Upper lobe of left lung (tissue), 4 donors: Measurements from ENCODE around the gene GSG1.

ENCODE experiments used
- CTCF ChIP-seq, 6 experiments: fragments of 450-650 bp in 4 of 6; fragments of 200-600 bp in 2 of 6; sonication (generic) in 2 of 6; IDR thresholded peaks; one replicate each; pipeline ENCODE4 v1.5.1; 2016 to 2019; ENCODE audit warnings: antibody characterized with exemption in 6 of 6
- EP300 ChIP-seq, 4 donors: sonication (generic); formaldehyde crosslinking; IDR thresholded peaks; one replicate each; pipeline ENCODE4 v1.5.1; 2017; ENCODE audit warnings: antibody characterized with exemption in 4 of 4, control low read depth in 2 of 4
- POLR2A ChIP-seq, 4 donors: fragments of 450-650 bp; IDR thresholded peaks; one replicate each; pipeline ENCODE4 v1.5.1; 2016 to 2017; ENCODE audit warnings: antibody characterized with exemption in 4 of 4, mild to moderate bottlenecking in 2 of 4
- POLR2AphosphoS5 ChIP-seq, 2 donors: sonication (generic); formaldehyde crosslinking; IDR thresholded peaks; one replicate each; pipeline ENCODE4 v1.5.1; 2017; ENCODE audit warnings: antibody characterized with exemption in 2 of 2

GRCh38 chr12:13044906-13045299 is 58.6 kb downstream of the GSG1 start:
- no peak for TF ChIP-seq CTCF (IDR thresholded peaks at IDR 0.05)
- TF ChIP-seq POLR2A (IDR thresholded peaks at IDR 0.05): no peak
- no peak for TF ChIP-seq POLR2AphosphoS5 (IDR thresholded peaks at IDR 0.05)
- no peak for TF ChIP-seq EP300 (IDR thresholded peaks at IDR 0.05)
